Loucy (cell line): ENCODE results near the gene FOXL3.

Experiments used
- H2AFZ ChIP-seq: fragments of 200-600 bp; sonication (generic); 2 replicates; pipeline ENCODE4 v1.6.0; 2016; ENCODE audit warnings: antibody characterized with exemption, mild to moderate bottlenecking, low read length, moderate library complexity
- H3F3A ChIP-seq: fragments of 200-600 bp; 2 replicates; pipeline ENCODE4 v1.6.0; 2016; ENCODE audit warnings: antibody characterized with exemption, low read depth, mild to moderate bottlenecking
- H3K27me3 ChIP-seq: fragments of 200-600 bp; sonication (generic); 2 replicates; pipeline ENCODE4 v1.6.1; 2014; ENCODE audit warnings: low read length, mild to moderate bottlenecking; ENCODE audit not compliant: insufficient read depth, poor library complexity, severe bottlenecking
- H3K36me3 ChIP-seq: fragments of 200-600 bp; sonication (generic); 2 replicates; pipeline ENCODE4 v1.6.1; 2016; ENCODE audit warnings: low read length; ENCODE audit not compliant: insufficient read depth
- H3K4me1 ChIP-seq: fragments of 200-600 bp; sonication (generic); 2 replicates; pipeline ENCODE4 v1.5.1; 2014; ENCODE audit warnings: low read length, mild to moderate bottlenecking; ENCODE audit not compliant: insufficient read depth, poor library complexity, severe bottlenecking
- H3K4me2 ChIP-seq: fragments of 200-600 bp; sonication (generic); 2 replicates; pipeline ENCODE4 v1.6.0; 2014; ENCODE audit warnings: antibody characterized with exemption, low read length, low read depth, mild to moderate bottlenecking; ENCODE audit not compliant: poor library complexity, severe bottlenecking
- H3K4me3 ChIP-seq: fragments of 200-600 bp; sonication (generic); 2 replicates; pipeline ENCODE4 v1.5.1; 2014; ENCODE audit warnings: low read length, mild to moderate bottlenecking, mixed read lengths; ENCODE audit not compliant: poor library complexity, severe bottlenecking
- H3K79me2 ChIP-seq: fragments of 200-600 bp; sonication (generic); 2 replicates; pipeline ENCODE4 v1.6.1; 2014; ENCODE audit warnings: low read length; ENCODE audit not compliant: insufficient read depth
- H3K9ac ChIP-seq: fragments of 200-600 bp; sonication (generic); 2 replicates; pipeline ENCODE4 v1.6.0; 2014; ENCODE audit warnings: mild to moderate bottlenecking, low read depth, low read length, moderate library complexity; ENCODE audit not compliant: poor library complexity, severe bottlenecking
- H3K9me2 ChIP-seq: fragments of 200-600 bp; sonication (generic); replicated peaks from 2 replicates; pipeline ENCODE4 v1.6.1; 2016; ENCODE audit warnings: low read depth, low read length, mixed read lengths
- H3K9me3 ChIP-seq: fragments of 200-600 bp; sonication (generic); 2 replicates; pipeline ENCODE4 v1.6.1; 2014; ENCODE audit warnings: mild to moderate bottlenecking, antibody characterized with exemption, low read length, low read depth; ENCODE audit not compliant: insufficient read depth
- H4K20me1 ChIP-seq: fragments of 200-600 bp; sonication (generic); 2 replicates; pipeline ENCODE4 v1.6.0; 2014; ENCODE audit warnings: antibody characterized with exemption, low read length, mild to moderate bottlenecking; ENCODE audit not compliant: insufficient read depth, poor library complexity, severe bottlenecking
- EZH2phosphoT487 ChIP-seq: fragments of 200-600 bp; IDR thresholded peaks from 2 replicates; pipeline ENCODE4 v1.6.1; 2018; ENCODE audit warnings: antibody characterized with exemption, mild to moderate bottlenecking, moderate library complexity, borderline replicate concordance
- TF ChIP-seq, protein P1 (sequence below): fragments of 200-600 bp; sonication (generic); conservative IDR thresholded peaks from 2 replicates; pipeline ENCODE4 v1.5.1; 2014; ENCODE audit warnings: mild to moderate bottlenecking, antibody characterized with exemption, low read length

The FOXL3 gene

DNA sequence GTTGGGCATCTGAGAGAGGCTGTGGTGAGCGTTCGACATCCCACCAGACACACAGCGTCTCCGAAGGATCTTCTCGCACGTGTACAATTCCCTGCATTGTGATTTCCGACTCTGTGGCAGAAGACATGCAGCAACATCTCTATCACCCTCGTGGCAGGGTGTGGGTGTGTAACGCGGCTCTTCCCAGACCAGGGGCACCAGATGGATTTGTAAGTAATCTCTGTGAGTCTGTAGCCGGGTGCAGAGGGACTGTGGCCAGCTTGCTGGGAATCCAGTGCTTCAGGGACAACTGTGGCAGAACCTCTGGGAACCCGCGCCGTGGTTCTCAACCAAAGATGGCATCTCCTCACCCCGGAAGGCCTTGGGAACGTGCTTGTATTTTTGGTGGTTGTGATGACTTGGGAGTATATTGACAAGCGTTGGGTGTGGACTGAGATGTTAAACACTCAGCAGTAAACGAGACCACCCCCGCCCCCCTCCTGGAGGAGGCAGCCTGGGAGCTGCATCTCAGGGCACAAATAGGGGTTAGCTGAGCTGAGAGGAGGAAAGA is 21.2 kb downstream of the FOXL3 start:
- Histone ChIP-seq H3F3A (no peaks in the 10 kb centered on the region), H3K79me2 (no peaks in the 10 kb centered on the region), H3K36me3 (no peaks in the 10 kb centered on the region), H3K9me2 (no peaks in the 10 kb centered on the region), H2AFZ (no peak overlapping the region), H3K4me1 (no peaks in the 10 kb centered on the region), H3K4me3 (no peak overlapping the region), H4K20me1 (no peaks in the 10 kb centered on the region), H3K27me3 (no peaks in the 10 kb centered on the region), H3K4me2 (no peak overlapping the region), H3K9me3 (peaks cover 13% of the 10 kb centered on the region; the same call in 1 of the 2 replicates), H3K9ac (no peak overlapping the region)
- no peak for TF ChIP-seq EZH2phosphoT487
- TF ChIP-seq, protein P1, sequence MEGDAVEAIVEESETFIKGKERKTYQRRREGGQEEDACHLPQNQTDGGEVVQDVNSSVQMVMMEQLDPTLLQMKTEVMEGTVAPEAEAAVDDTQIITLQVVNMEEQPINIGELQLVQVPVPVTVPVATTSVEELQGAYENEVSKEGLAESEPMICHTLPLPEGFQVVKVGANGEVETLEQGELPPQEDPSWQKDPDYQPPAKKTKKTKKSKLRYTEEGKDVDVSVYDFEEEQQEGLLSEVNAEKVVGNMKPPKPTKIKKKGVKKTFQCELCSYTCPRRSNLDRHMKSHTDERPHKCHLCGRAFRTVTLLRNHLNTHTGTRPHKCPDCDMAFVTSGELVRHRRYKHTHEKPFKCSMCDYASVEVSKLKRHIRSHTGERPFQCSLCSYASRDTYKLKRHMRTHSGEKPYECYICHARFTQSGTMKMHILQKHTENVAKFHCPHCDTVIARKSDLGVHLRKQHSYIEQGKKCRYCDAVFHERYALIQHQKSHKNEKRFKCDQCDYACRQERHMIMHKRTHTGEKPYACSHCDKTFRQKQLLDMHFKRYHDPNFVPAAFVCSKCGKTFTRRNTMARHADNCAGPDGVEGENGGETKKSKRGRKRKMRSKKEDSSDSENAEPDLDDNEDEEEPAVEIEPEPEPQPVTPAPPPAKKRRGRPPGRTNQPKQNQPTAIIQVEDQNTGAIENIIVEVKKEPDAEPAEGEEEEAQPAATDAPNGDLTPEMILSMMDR: no peak

GRCh38 chr7:311796-312195 is 21.8 kb downstream of the FOXL3 start:
- no peaks in the 10 kb centered on the region for H4K20me1 ChIP-seq
- no peaks in the 10 kb centered on the region for H3K79me2 ChIP-seq
- H3K9me3 ChIP-seq: peaks cover 11% of the 10 kb centered on the region; the same call in 1 of the 2 replicates
- no peaks in the 10 kb centered on the region for H3K27me3 ChIP-seq
- no peak for TF ChIP-seq EZH2phosphoT487
- TF ChIP-seq, protein P1: no peak
- H3K9ac ChIP-seq: no peak overlapping the region
- H3K4me3 ChIP-seq: no peak overlapping the region
- no peaks in the 10 kb centered on the region for H3F3A ChIP-seq
- no peak overlapping the region for H2AFZ ChIP-seq
- H3K9me2 ChIP-seq: no peaks in the 10 kb centered on the region
- no peaks in the 10 kb centered on the region for H3K4me1 ChIP-seq
- H3K4me2 ChIP-seq: no peak overlapping the region
- no peaks in the 10 kb centered on the region for H3K36me3 ChIP-seq

DNA sequence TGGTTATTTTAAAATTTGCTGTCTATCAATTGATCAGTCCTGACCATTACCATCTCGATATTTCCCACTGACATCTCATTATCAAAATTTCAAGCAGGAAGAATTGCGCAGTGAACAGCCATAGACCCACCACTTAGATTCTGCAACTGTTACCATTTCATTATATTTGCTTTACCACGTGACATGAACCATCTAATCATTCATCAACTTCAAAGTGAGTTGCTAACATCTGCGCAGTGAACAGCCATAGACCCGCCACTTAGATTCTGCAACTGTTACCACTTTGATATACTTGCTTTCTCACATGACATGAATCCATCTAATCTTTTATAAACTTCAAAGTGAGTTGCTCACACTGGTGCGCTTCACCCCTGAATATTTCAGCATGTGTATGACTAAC is 22.5 kb downstream of the FOXL3 start:
- Histone ChIP-seq H2AFZ (no peak overlapping the region), H3K9me3 (peaks cover 8% of the 10 kb centered on the region; the same call in 1 of the 2 replicates), H3K4me3 (no peak overlapping the region), H3K4me1 (no peaks in the 10 kb centered on the region), H4K20me1 (no peaks in the 10 kb centered on the region), H3K4me2 (no peak overlapping the region), H3K79me2 (no peaks in the 10 kb centered on the region), H3K9ac (no peak overlapping the region), H3K27me3 (no peaks in the 10 kb centered on the region), H3K36me3 (no peaks in the 10 kb centered on the region), H3F3A (no peaks in the 10 kb centered on the region), H3K9me2 (no peaks in the 10 kb centered on the region)
- TF ChIP-seq EZH2phosphoT487: no peak
- TF ChIP-seq, protein P1: no peak
